B cell (primary cell): Measurements from ENCODE around the gene TMCO6.

Experiments
- EZH2 ChIP-seq: IDR thresholded peaks from 2 replicates; pipeline ENCODE4 v1.6.1; 2012; ENCODE audit warnings: borderline replicate concordance, low read depth, mild to moderate bottlenecking, moderate library complexity, low read length; ENCODE audit not compliant: insufficient read depth, poor library complexity, severe bottlenecking
- TF ChIP-seq, protein P1 (sequence below): fragments of 200-600 bp; IDR thresholded peaks from one replicate; pipeline ENCODE4 v1.8.0; 2022; ENCODE audit warnings: antibody characterized with exemption, mild to moderate bottlenecking

DNA sequence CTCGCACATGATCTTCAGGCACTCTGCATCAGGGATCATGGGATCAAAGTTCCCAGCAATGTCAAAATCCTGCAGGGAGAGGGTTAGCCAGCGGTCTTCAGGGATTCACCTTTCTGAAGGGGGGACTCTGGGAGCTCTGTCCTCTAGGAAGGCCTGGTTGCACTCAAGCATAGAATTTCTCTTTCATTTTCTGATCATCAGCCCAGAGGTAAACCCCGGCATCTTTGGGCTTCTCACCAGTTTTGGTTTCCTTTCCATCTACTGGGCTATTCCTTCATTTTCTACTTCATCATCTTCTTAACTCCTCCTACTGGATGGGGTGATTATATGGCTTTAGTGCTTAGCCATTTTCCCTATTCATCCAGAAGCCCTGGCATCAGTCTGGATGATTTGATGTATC, 38.7 kb downstream of the TMCO6 start:
- no peak for TF ChIP-seq EZH2
- TF ChIP-seq, protein P1, sequence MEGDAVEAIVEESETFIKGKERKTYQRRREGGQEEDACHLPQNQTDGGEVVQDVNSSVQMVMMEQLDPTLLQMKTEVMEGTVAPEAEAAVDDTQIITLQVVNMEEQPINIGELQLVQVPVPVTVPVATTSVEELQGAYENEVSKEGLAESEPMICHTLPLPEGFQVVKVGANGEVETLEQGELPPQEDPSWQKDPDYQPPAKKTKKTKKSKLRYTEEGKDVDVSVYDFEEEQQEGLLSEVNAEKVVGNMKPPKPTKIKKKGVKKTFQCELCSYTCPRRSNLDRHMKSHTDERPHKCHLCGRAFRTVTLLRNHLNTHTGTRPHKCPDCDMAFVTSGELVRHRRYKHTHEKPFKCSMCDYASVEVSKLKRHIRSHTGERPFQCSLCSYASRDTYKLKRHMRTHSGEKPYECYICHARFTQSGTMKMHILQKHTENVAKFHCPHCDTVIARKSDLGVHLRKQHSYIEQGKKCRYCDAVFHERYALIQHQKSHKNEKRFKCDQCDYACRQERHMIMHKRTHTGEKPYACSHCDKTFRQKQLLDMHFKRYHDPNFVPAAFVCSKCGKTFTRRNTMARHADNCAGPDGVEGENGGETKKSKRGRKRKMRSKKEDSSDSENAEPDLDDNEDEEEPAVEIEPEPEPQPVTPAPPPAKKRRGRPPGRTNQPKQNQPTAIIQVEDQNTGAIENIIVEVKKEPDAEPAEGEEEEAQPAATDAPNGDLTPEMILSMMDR: no peak
